Stimulated activated CD4-positive, alpha-beta T cell treated with anti-CD3 and anti-CD28 coated beads, Interleukin-1b, Interleukin-23, amount 100 ng/mL, for 48 hours (primary cell): ENCODE measurements around the gene ALK.

Experiments
- DNase-seq: peaks from one replicate; pipeline ENCODE4 v3.0.0-alpha.2; 2020

Gene ALK

GRCh38 chr2:29921560-29921915, at the start of gene ALK:
TSS of gene ALK (minus strand) at chr2:29921586. CDS start at chr2:29920659, 927 bp downstream.
- DNase-seq: peak; percentile 80

DNA sequence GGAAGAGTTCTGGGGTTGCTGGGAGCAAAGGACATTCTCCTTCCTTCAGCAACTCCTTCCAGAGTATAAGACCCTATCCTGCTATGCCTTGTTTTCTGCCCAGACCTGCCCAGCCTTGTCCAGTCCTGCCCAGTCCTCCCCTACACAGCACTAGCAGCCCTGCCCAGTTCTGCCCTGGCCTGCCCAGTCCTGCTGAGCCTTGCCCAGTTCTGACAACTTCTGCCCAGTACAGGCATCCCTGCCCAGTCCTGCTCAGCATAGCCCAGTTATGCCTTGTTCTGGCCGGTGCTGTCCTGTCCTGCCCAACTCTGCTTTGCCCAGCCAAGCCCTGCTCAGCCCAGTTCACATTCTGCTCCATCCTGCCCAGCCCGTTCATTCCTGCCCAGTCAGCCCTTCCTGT, 44.9 kb upstream of the ALK start:
- DNase-seq: no peak

DNA sequence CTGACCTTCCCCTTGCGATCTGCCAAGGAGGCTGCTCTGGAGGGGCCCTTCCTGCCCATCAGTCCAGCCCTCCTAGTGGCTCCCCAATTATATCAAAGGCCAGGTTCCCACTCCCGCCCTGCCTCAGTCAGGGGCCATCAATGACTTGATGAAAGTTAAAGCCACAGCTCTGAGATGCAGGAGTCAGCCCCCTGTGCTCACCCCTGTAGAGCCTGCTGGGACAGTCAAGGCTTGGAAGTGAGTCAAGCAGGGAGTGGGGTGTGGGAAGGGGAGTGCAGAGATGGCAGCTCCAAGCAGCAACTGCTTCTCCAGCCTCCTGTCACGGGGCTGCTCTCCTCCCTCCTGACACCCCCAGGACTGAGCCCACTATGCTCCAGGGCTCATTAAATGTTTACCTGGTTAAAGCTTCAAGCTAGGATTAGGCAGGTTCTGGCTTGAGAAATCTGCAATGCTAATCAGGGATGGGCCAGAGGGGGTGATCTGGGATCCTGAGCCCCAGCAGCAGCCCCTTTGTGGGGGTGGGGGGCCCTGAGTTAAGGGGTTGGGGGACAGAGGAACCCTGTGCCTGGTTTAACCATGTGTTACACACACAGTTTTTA, 42.7 kb upstream of the ALK start:
- no peak for DNase-seq

DNA sequence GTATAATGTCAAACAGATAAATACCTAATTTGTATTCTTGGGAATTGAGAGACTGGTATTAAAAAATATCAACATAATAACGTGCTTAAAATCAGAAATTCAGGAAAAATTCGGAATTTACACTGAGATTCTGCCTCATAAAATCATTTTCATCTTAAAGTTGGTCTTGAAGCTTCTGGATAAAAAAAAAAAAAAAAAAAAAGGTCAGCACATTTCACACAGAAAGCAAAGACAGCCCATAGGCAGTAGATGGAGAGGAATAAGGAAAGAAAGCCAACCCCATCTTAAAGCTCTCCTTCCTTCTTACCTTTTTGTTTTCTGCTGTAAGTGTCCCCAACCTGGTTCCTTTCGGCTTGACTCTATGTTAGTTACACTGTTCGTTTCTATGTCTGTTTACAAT, 41.5 kb upstream of the ALK start:
- no peak for DNase-seq

GRCh38 chr2:29954316-29954715, 32.9 kb upstream of the ALK start:
- no peak for DNase-seq

- DNase-seq: no peak
Measured at GRCh38 chr2:29952973-29953372, 31.6 kb upstream of the ALK start.

GRCh38 chr2:29951576-29951975, 30.2 kb upstream of the ALK start:
- DNase-seq: no peak

DNA sequence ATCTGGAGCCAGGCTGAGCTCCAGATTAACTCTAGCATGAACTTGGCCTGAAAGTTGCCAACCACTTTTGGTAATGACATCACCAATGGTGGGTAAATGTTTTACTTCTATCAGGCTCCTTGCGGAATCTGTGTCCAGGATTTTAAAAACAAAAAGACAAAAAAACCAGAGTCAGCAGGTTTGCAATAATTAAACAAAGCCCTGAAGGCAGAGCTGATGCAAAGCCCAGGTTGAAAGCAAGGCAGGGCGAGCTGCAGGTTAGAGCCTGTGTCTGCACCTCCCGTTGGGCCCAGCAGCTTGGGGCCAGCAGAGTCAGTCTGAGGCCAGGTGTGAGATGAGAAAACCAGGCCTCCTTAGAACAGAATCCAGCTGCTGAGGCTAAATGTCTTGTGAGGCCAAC, 29.1 kb upstream of the ALK start:
- no peak for DNase-seq

DNA sequence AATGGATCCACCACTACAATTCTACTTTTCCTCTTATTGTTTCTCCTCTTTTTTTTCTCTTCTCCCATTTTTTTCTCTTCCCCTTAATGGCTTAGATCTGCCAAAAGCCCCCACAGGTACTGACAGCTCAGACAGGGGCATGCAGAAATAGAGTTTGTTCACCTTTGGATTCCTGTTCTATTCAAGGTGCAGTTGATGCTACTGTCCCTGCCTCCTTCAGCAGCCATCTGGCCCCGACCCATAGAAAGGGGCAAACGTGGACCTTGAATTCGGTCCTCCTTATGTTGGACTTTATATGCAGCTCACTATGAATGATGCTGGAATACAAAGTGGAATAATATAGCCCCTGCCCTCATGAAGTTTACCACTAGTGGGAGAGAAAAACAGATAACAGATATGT, 27.7 kb upstream of the ALK start:
- DNase-seq: no peak

DNA sequence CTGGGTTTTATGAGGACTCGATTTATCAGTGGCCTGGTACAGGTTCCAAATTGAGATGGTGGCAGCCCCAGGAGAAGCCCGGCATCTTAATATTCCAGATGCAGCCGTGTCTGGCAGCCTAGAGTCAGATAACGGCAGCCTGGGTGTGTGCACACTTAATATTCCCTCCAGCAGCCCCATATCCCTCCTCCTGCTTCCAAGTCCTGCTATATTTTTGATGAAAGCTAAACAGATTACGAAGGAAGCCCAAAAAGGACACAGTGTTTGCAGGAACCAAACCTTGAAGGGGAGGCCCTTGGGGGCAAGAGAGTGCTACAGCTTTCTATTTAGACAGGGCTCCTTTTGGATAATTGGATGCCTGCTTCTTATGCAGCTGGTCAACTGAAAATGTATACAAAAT, 25.1 kb upstream of the ALK start:
- no peak for DNase-seq

- DNase-seq: no peak
Measured at GRCh38 chr2:29942711-29943110, 21.3 kb upstream of the ALK start.

- no peak for DNase-seq
Measured at GRCh38 chr2:29940706-29941105, 19.3 kb upstream of the ALK start.

GRCh38 chr2:29936020-29936419, 14.6 kb upstream of the ALK start:
- DNase-seq: no peak

- no peak for DNase-seq
Measured at GRCh38 chr2:29931818-29932217, 10.4 kb upstream of the ALK start.

- DNase-seq: peak; percentile 33
Measured at GRCh38 chr2:29923110-29923721, 1.8 kb upstream of the ALK start.

- no peak for DNase-seq
Measured at GRCh38 chr2:29922605-29923004, 1.2 kb upstream of the ALK start.

DNA sequence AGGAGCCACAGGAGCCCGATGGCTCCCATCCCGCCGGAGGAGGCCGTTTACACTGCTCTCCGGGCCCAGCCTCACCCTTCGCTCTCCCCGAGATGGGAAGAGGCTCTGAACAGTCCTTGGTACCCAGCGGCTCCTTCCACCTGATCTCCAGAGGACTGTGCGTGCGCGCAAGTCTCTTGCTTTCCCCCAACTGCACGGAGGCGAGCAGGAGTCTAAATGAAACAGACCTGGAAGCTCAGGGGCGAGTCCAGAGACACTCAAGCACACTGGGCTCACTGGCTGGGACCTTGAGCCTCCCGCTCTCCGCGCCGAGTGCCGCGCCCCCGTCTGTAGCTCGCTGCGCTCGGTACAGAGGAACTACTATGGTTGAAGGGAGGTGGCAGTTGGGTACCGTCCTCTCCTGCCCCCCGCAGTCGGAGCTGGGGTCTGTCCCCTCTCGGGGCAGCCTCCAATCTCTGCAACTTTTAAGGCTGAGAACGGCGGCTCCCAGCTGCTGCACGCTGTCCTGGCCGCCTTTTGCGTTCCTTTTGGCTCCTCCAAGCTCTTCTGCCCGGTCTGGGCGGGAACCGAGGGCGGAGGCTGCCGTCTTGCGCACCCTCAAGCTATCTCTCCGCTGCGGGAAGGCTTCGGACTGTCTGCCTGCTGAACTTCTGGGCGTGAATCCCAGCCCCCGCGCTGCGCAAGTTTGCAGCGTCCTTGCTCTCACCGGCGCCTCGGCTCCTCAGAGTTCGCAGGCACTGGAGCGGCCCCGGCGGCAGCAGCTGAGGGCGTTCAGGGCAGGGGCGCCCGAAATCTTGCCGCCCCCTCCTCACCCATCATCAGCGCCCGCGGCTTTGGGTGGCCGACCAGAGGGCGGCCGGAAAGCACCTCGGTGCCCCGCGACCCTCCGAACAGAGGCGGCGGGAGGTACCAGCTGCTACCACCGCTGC, 491 bp downstream of the ALK start:
- peak; percentile 4 for DNase-seq

DNA sequence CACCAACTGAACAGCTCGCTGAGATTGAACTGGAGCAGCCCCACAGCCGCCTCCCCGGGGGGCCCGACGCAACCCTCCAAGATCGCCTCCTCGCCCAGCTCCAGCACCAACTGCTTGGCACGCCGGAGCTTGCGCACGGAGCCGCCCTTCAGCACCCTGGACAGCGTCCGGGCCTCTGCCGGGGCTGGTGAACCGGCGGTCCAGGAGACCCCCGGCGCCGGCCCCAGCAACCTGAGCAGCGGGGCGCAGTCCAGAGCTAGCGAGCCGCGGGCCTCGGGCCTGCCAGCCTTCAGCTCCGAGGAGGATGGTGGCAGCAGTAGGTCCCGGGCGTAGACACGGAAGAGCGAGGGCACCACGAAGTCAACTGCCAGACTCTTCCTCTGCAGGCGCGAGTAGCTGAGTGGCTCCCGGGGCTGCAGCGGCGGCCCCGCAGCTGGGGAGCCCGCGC, 1.2 kb downstream of the ALK start:
- peak; percentile 37 for DNase-seq

- no peak for DNase-seq
Measured at GRCh38 chr2:29918941-29919340, 2.4 kb downstream of the ALK start.

DNA sequence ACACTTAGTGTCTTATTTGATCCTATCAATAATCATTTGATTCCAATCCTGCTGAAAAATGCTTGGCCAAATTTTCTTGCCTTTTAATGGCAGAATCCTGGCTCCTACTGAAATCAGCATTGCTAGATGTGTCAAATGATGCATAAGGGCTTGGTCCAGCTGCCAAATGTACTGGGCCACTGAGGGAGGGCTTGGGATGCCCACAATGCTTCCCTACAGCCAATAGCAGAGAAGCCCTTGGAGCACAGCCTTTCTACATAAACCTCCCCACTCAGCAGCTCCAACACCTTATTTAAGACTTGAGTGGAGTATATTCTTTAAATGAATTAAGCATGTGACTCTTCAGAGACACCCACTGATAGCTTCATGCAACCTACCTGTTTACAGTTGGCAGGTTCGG, 3.6 kb downstream of the ALK start:
- no peak for DNase-seq

GRCh38 chr2:29916571-29916970, 4.8 kb downstream of the ALK start:
- no peak for DNase-seq

DNA sequence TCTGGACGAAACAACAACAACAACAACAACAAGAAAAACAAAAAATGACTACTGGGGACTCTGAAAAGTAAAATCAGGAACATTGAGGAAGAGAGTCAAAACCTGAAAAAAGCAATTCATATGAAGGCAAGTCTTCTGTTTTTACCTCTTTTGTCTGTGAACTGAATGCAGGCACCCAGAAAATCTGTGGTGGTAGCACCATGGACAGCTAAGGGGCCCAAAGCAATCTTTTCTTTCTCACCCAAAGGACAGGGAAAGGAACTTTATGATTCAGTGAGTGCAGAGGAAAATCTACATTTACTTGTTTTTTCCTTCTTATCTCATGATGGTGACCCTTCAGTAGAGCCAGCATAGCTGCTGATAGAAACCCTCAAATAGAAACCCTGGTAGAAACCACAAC, 10.4 kb downstream of the ALK start:
- DNase-seq: no peak

DNA sequence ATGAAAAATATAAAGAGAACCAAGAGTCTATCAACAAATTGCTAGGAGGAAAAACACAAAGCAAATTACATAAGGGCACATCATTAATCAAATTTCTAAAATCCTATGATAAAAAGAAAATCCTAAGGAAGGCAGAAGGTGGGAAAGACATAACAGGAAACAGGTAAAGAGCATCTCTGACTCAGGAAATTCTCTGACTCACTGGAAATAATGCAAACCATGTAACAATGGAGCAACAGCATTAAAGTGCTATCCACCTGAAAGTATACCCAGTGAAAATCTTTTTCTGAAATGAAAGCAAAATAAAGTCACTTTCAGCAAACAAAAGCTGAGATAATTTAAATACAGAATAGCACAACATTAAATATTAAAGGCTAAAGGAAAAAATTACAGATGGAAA, 10.9 kb downstream of the ALK start:
- DNase-seq: no peak

GRCh38 chr2:29902356-29902755, 19.0 kb downstream of the ALK start:
- no peak for DNase-seq
